Fibroblast of skin of scalp (primary cell): ENCODE results near the gene ATP6V0A1.
"Not testable (repeated sequence)": the region's sequence is repeated elsewhere in the genome, so short reads cannot be mapped to it uniquely, and the experiment has no call there.

ENCODE experiments used
- DNase-seq: peaks from one replicate; pipeline ENCODE4 v3.0.0-alpha.2; 2013

Gene ATP6V0A1

GRCh38 chr17:42438600-42439567, 19.8 kb upstream of the ATP6V0A1 start:
- DNase-seq = no peak

- no peak for DNase-seq
Measured at GRCh38 chr17:42441371-42442195, 17.1 kb upstream of the ATP6V0A1 start.

GRCh38 chr17:42442196-42442565, 16.5 kb upstream of the ATP6V0A1 start:
- DNase-seq = no peak

- DNase-seq = not testable (repeated sequence)
Measured at GRCh38 chr17:42449176-42449575, 9.5 kb upstream of the ATP6V0A1 start.

DNA sequence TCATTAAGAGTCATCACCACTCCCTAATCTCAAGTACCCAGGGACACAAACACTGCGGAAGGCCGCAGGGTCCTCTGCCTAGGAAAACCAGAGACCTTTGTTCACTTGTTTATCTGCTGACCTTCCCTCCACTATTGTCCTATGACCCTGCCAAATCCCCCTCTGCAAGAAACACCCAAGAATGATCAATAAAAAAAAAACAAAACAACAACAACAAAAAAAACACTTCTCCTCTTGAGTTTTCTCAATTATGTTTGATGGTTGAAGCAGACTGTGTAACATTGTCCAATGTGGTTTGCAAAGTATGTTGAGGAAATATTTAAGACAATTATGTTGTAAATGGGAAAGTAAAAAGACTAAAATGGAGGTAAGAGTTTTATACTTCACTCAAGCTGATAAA, 8.8 kb upstream of the ATP6V0A1 start:
- not testable (repeated sequence) for DNase-seq

GRCh38 chr17:42451270-42451669, 7.4 kb upstream of the ATP6V0A1 start:
- not testable (repeated sequence) for DNase-seq

- no peak for DNase-seq
Measured at GRCh38 chr17:42453439-42453838, 5.2 kb upstream of the ATP6V0A1 start.

DNA sequence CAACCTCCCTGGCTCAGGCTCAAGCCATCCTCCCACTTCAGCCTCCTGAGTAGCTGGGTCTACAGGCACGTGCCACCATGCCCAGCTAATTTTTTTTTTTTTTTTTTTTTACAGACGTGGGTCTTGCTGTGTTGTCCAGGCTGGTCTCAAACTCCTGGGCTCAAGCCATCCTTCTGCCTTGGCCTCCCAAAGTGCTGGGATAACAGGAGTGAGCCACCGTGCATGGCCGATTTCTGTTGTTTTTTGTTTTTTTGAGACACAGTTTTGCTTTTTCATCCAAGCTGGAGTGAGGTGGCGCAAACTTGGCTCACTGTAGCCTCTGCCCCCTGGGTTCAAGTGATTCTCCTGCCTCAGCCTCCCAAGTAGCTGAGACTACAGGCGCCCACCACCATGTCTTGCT, 3.7 kb upstream of the ATP6V0A1 start:
- DNase-seq = not testable (repeated sequence)

DNA sequence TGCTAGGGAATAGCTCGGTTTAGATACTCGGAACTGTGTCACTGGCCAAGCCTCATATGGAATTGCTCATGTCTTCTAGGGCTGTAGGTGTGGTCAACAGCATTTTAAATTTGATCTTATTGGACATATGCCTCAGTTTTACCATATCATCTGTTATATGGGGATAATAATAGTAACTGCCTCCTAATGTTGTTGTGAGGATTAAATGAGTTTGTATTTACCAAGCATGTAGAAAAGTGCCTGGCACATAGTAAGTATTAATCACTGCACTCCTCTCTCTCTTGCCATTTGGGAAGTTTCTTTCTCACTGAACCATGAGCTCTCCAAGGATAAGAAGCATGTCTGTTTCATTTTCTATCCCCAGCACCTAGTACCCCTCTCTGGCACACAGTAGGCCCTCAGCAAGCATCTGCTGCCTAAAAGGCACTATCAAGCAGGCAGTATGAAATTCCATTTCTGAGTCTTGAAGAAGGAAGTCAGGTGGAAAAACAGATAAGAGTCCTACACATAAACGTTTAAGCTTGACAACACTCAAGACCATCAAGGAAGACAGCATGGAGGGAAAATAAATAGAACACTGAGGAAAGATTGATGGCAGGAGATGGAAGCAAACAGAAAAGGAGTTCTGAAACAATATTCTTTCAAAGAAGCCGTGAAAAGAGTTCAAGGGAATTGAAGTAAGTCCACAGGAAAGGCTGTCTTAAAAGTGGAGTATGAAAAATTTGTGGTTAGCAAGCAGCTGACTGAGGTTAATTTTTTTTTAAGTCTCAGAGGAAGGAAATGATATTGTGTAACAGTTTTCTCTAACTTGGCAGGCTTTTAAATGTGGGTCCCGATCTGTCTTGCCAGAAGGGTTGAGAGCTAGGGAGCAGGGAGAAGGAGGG, 2.2 kb upstream of the ATP6V0A1 start:
- DNase-seq = peak; percentile 73

DNA sequence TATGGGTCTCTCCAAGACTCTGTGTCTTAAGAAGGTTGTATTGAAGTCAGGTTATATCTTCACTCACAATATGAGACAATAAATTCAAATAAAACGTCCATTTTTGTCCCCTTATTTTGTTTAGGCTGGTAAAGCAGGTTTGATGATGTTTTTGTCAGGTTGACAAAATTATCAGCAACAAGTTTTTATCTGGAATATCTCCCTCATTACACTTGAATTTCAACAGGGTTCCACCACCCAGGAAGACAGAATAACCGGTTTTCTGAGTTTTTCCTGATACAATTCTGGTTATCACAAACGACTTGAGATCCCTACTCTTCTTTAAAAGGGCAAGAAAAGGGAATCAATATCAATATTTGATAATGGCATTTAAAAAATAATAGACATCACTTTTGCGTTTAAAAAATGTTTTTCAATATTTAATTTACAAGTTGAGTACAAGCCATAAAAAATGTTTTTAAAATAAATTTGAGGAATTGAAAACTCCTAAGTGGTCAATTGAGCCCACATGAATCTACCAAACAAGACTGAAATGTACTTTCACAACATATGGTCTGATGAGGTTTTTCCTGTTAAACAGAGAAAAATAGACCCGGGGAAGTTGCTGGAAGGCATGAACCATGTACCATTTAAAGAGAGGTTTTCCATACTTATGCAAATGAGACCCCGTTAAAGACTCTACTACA, 1.4 kb upstream of the ATP6V0A1 start:
- no peak for DNase-seq

DNA sequence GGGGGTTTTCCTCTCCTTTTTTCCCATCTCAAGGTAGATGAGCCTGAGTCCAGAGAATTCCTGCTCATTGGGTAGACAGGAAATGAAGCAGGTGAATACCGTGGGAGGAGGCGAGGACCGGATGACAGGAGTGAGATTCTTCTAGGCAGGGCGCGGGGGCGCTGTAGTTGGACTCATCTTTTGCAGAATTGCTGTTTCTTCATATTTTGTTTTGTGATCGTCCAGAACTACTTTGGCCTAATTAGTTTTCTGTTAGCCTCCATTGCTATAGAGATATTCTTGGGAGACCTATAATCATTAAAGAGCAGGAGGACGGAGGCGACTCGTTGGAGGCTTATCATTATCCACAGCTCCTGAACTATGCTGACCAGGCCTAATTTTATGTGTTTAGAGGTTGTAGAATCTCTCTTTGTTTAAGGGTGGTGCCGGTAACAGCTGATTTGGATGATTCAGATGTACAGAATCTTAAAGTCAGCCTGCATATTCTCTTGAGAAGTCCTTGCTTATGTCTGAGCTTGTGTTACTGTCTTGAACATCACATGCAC, 650 bp downstream of the ATP6V0A1 start:
- DNase-seq = peak; percentile 46

DNA sequence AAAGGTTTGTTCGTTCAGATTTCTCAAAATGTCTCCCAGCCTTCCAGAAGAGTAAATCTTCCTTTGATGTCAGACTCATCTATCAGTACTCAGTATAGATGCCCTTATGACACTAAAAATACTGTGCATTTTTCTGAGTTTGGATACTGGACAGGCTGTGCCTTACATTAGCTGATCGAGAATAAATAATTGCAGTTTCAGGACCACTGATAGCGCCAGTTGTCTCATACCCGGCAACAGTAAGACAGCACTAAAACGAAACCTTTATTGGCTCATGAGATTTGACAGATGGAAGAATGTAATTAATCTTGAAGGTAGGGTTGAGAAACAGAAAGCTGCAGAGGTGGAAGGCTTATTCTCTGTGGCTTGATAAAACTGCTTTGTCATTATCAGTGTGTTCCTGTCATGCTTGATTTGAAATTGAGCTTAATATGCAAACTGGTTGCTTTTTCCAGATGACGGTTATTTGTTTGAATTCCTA, 1.2 kb downstream of the ATP6V0A1 start:
- DNase-seq = peak; percentile 51

GRCh38 chr17:42460371-42460770, 1.7 kb downstream of the ATP6V0A1 start:
- no peak for DNase-seq

DNA sequence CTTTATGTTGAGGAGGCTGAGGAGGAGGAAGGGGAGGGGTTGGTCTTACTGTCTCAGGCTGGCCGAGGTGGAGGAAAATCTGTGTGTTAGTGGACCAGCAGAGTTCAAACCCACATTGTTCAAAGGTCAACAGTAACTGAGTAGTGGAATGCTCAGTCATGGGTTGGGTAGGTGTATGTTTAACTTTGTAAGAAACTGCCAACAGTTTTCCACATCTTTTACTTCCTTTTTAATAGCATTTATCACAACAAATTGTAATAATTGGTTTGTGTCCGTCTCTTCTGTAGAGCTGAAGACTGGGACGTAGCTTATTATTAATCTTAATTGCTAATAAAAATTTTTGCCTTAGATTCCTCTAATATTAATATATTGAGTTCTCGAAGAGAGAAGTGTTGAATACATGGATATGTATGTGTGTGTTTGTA, 5.3 kb downstream of the ATP6V0A1 start:
- DNase-seq = no peak

DNA sequence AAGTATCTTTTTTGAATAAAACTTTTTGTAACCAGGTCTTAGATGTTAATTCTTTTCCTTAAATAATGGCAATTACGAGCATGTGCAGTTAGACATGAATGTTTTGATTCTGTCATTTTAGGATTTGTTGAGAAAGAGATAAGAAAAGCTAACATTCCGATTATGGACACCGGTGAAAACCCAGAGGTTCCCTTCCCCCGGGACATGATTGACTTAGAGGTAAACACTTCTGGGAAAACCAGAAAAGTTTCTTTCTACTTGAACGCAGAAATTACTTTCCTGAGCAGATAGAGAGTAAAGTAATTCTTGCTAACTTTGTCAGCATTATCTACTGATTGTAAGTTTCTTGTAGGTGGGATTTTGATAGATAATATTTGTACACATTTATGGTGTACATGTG, 9.2 kb downstream of the ATP6V0A1 start:
- no peak for DNase-seq

GRCh38 chr17:42472709-42473521, 14.2 kb downstream of the ATP6V0A1 start:
- DNase-seq = peak; percentile 70

- DNase-seq = no peak
Measured at GRCh38 chr17:42474276-42474675, 15.6 kb downstream of the ATP6V0A1 start.

- no peak for DNase-seq
Measured at GRCh38 chr17:42475121-42475520, 16.4 kb downstream of the ATP6V0A1 start.

DNA sequence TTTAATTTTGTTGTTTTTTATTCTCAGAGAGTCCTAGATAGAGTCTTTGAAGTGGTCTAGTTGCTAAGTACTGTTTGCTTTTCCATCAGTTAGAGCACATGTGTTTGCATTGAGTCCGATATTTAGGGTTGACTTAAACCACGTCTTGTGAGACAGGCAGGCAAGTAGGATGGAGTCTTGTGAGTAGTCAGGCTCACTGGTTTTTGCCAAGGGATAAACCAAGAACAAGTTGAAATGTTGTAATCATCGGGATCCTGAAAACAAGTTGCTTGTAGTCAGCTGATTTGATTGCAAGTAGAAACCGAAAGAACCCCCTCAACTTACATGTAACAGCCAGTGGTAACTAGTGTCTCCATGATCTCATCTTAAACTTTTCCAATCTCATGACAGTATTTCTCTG, 17.2 kb downstream of the ATP6V0A1 start:
- DNase-seq = no peak

DNA sequence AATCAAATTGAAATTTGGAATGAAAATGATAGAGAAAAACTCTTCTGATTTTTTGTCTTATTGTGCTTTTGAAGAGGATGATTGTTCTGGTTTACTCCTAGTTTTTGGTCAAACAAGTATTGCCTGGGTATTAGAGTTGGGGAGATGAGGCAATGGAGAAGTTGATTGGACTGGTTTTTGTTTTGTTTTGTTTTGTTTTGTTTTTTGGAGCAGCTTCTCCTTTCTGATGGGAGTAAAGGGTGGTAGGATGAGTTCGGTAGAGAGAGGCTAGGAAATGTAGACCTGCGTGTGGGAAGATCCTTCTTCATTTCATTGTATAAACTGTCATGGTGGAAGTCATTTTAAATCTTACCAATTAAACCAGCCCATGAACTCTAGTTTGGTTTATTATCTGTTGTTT, 17.7 kb downstream of the ATP6V0A1 start:
- no peak for DNase-seq
